ENCODE data around the gene SIGLEC1. TPM values are rescaled to one million over a fixed set of nuclear protein-coding genes. Genes with fewer than 3 reads are reported as not detected.

SIGLEC1 gene
- total RNA-seq, 1 donor from 2014 or later: 8.2 TPM

Other genes starting within 250 kb of the SIGLEC1 start
- 39.6 TPM for gene ATRN, start 241.6 kb downstream of the SIGLEC1 start, total RNA-seq
- gene GFRA4, start 49.2 kb downstream of the SIGLEC1 start, total RNA-seq: not detected
- 67.3 TPM for gene ADAM33, start 30.6 kb downstream of the SIGLEC1 start, total RNA-seq
- 5.4 TPM for gene HSPA12B, start 20.1 kb upstream of the SIGLEC1 start, total RNA-seq
- 61.1 TPM for gene ADISSP, start 55.2 kb upstream of the SIGLEC1 start, total RNA-seq
- 0.75 TPM for gene SPEF1, start 68.8 kb upstream of the SIGLEC1 start, total RNA-seq
- 109 TPM for gene CENPB, start 74.1 kb upstream of the SIGLEC1 start, total RNA-seq
- gene CDC25B, start 83.7 kb upstream of the SIGLEC1 start, total RNA-seq: 38.9 TPM
- 16.2 TPM for gene AP5S1, start 107.9 kb upstream of the SIGLEC1 start, total RNA-seq
- gene MAVS, start 134.2 kb upstream of the SIGLEC1 start, total RNA-seq: 44.9 TPM
- 32.5 TPM for gene PANK2, start 176.8 kb upstream of the SIGLEC1 start, total RNA-seq